Thyroid gland (tissue), 4 donors: Measurements from ENCODE around the gene PAX4.

Source experiments
- CTCF ChIP-seq, 6 experiments: fragments of 200-600 bp in 3 of 6; fragments of 450-650 bp in 3 of 6; sonication (generic) in 3 of 6; IDR thresholded peaks; one replicate each; pipeline ENCODE4 v1.5.1; 2016 to 2019; ENCODE audit warnings: antibody characterized with exemption in 6 of 6, mild to moderate bottlenecking in 2 of 6, inconsistent platforms in 1 of 6, moderate library complexity in 1 of 6
- POLR2A ChIP-seq, 2 donors: fragments of 450-650 bp; IDR thresholded peaks; one replicate each; pipeline ENCODE4 v1.6.1; 2017; ENCODE audit warnings: antibody characterized with exemption in 2 of 2, mild to moderate bottlenecking in 2 of 2, moderate library complexity in 1 of 2

- TF ChIP-seq CTCF (IDR thresholded peaks at IDR 0.05) (no peak), POLR2A (IDR thresholded peaks at IDR 0.05) (no peak)
Observed at GRCh38 chr7:127647636-127648035, 29.7 kb upstream of the PAX4 start.
